Measurements from ENCODE around the gene PSEN1. TPM values are rescaled to one million over a fixed set of nuclear protein-coding genes. Genes with fewer than 3 reads are reported as not detected.

Gene PSEN1
- total and polyA plus RNA-seq, 5 donors, result 12.8 to 32.0 (median 28.5) TPM

GRCh38 chr14:73125746-73126145 lies 10.6 kb upstream of the PSEN1 start:
- no peak overlapping the region for H3K4me3 ChIP-seq (ENCODE audit: low read length)
- ATAC-seq, result no peak
- H3K9me3 ChIP-seq (ENCODE audit: control insufficient read depth, low read length), result no peaks in the 10 kb centered on the region
- DNase-seq, result no peak
- no peaks in the 10 kb centered on the region for H3K4me1 ChIP-seq (ENCODE audit: control insufficient read depth, insufficient read depth, low read length)
- H3K27ac ChIP-seq (ENCODE audit: low read length), result no peak overlapping the region
- intact Hi-C loops (cut with DNase I), result no loop called here
- H3K27me3 ChIP-seq (ENCODE audit: control insufficient read depth, insufficient read depth), result no peaks in the 10 kb centered on the region
- WGBS, result 66% methylated on average over 3 of the region's 3 CpGs

- no peak overlapping the region for H3K27ac ChIP-seq (ENCODE audit: low read length)
- no peaks in the 10 kb centered on the region for H3K27me3 ChIP-seq (ENCODE audit: control insufficient read depth, insufficient read depth)
- no peaks in the 10 kb centered on the region for H3K9me3 ChIP-seq (ENCODE audit: control insufficient read depth, low read length)
- ATAC-seq (no peak), DNase-seq (no peak)
- peaks cover 5% of the 10 kb centered on the region for H3K4me1 ChIP-seq (ENCODE audit: control insufficient read depth, insufficient read depth, low read length)
- intact Hi-C loops (cut with DNase I), result no loop called here
- WGBS, result 95% methylated on average over 3 of the region's 3 CpGs
- H3K4me3 ChIP-seq (ENCODE audit: low read length), result no peak overlapping the region
Observed at GRCh38 chr14:73133795-73134194, 2.5 kb upstream of the PSEN1 start.

GRCh38 chr14:73136085-73136386 lies 271 bp upstream of the PSEN1 start:
- no peak for DNase-seq
- Histone ChIP-seq H3K4me1 (ENCODE audit: control insufficient read depth, insufficient read depth, low read length) (peaks cover 5% of the 10 kb centered on the region), H3K27ac (ENCODE audit: low read length) (no peak overlapping the region), H3K4me3 (ENCODE audit: low read length) (peak overlapping the region; percentile 78), H3K9me3 (ENCODE audit: control insufficient read depth, low read length) (no peaks in the 10 kb centered on the region), H3K27me3 (ENCODE audit: control insufficient read depth, insufficient read depth) (no peaks in the 10 kb centered on the region)
- intact Hi-C loops (cut with DNase I), result no loop called here
- 3% methylated on average over 16 of the region's 16 CpGs for WGBS
- ATAC-seq, result no peak

GRCh38 chr14:73140811-73141323 lies 4.6 kb downstream of the PSEN1 start:
- ATAC-seq (no peak), DNase-seq (no peak)
- Histone ChIP-seq H3K27ac (ENCODE audit: low read length) (no peak overlapping the region), H3K4me3 (ENCODE audit: low read length) (no peak overlapping the region), H3K4me1 (ENCODE audit: control insufficient read depth, insufficient read depth, low read length) (peaks cover 10% of the 10 kb centered on the region), H3K9me3 (ENCODE audit: control insufficient read depth, low read length) (no peaks in the 10 kb centered on the region), H3K27me3 (ENCODE audit: control insufficient read depth, insufficient read depth) (no peaks in the 10 kb centered on the region)
- 96% methylated on average over 1 of the region's 1 CpG for WGBS
- intact Hi-C loops (cut with DNase I), result no loop called here

GRCh38 chr14:73142216-73142615 lies 5.9 kb downstream of the PSEN1 start:
- no peaks in the 10 kb centered on the region for H3K27me3 ChIP-seq (ENCODE audit: control insufficient read depth, insufficient read depth)
- ATAC-seq, result no peak
- H3K9me3 ChIP-seq (ENCODE audit: control insufficient read depth, low read length), result no peaks in the 10 kb centered on the region
- H3K4me1 ChIP-seq (ENCODE audit: control insufficient read depth, insufficient read depth, low read length), result peaks cover 10% of the 10 kb centered on the region
- DNase-seq, result no peak
- 81% methylated on average over 2 of the region's 2 CpGs for WGBS
- H3K4me3 ChIP-seq (ENCODE audit: low read length), result no peak overlapping the region
- no peak overlapping the region for H3K27ac ChIP-seq (ENCODE audit: low read length)
- intact Hi-C loops (cut with DNase I), result no loop called here

- Histone ChIP-seq H3K27ac (ENCODE audit: low read length) (no peak overlapping the region), H3K9me3 (ENCODE audit: control insufficient read depth, low read length) (no peaks in the 10 kb centered on the region), H3K27me3 (ENCODE audit: control insufficient read depth, insufficient read depth) (no peaks in the 10 kb centered on the region), H3K4me1 (ENCODE audit: control insufficient read depth, insufficient read depth, low read length) (peaks cover 5% of the 10 kb centered on the region), H3K4me3 (ENCODE audit: low read length) (no peak overlapping the region)
- DNase-seq (no peak), ATAC-seq (peak in 1 of 2 donors; percentile 18)
- intact Hi-C loops (cut with DNase I), result no loop called here
- WGBS, result 74% methylated on average over 5 of the region's 5 CpGs
Observed at GRCh38 chr14:73143003-73143402, 6.7 kb downstream of the PSEN1 start.

GRCh38 chr14:73143617-73144016 lies 7.3 kb downstream of the PSEN1 start:
- ATAC-seq, result no peak
- H3K27me3 ChIP-seq (ENCODE audit: control insufficient read depth, insufficient read depth), result no peaks in the 10 kb centered on the region

GRCh38 chr14:73145371-73145770 lies 9.1 kb downstream of the PSEN1 start:
- Histone ChIP-seq H3K4me3 (ENCODE audit: low read length) (no peak overlapping the region), H3K27me3 (ENCODE audit: control insufficient read depth, insufficient read depth) (no peaks in the 10 kb centered on the region), H3K27ac (ENCODE audit: low read length) (no peak overlapping the region), H3K4me1 (ENCODE audit: control insufficient read depth, insufficient read depth, low read length) (peaks cover 5% of the 10 kb centered on the region), H3K9me3 (ENCODE audit: control insufficient read depth, low read length) (no peaks in the 10 kb centered on the region)
- intact Hi-C loops (cut with DNase I), result no loop called here
- 90% methylated on average over 3 of the region's 3 CpGs for WGBS
- ATAC-seq, result no peak
- DNase-seq, result no peak

More at GRCh38 chr14:73143617-73144016, 7.3 kb downstream of the PSEN1 start:
- intact Hi-C loops (cut with DNase I), result no loop called here
- Histone ChIP-seq H3K9me3 (ENCODE audit: control insufficient read depth, low read length) (no peaks in the 10 kb centered on the region), H3K4me1 (ENCODE audit: control insufficient read depth, insufficient read depth, low read length) (peaks cover 5% of the 10 kb centered on the region), H3K4me3 (ENCODE audit: low read length) (no peak overlapping the region), H3K27ac (ENCODE audit: low read length) (no peak overlapping the region)
- WGBS, result 92% methylated on average over 3 of the region's 3 CpGs
- DNase-seq, result no peak

GRCh38 chr14:73146111-73146510 lies 9.8 kb downstream of the PSEN1 start:
- Histone ChIP-seq H3K4me3 (ENCODE audit: low read length) (no peak overlapping the region), H3K27me3 (ENCODE audit: control insufficient read depth, insufficient read depth) (no peaks in the 10 kb centered on the region), H3K9me3 (ENCODE audit: control insufficient read depth, low read length) (no peaks in the 10 kb centered on the region), H3K4me1 (ENCODE audit: control insufficient read depth, insufficient read depth, low read length) (peaks cover 5% of the 10 kb centered on the region), H3K27ac (ENCODE audit: low read length) (no peak overlapping the region)
- 81% methylated on average over 3 of the region's 3 CpGs for WGBS
- no peak for DNase-seq
- ATAC-seq, result no peak
- intact Hi-C loops (cut with DNase I), result no loop called here

- 94% methylated on average over 2 of the region's 2 CpGs for WGBS
- ATAC-seq (no peak), DNase-seq (no peak)
- H3K27me3 ChIP-seq (ENCODE audit: control insufficient read depth, insufficient read depth), result no peaks in the 10 kb centered on the region
- H3K4me1 ChIP-seq (ENCODE audit: control insufficient read depth, insufficient read depth, low read length), result no peaks in the 10 kb centered on the region
- H3K9me3 ChIP-seq (ENCODE audit: control insufficient read depth, low read length), result no peaks in the 10 kb centered on the region
- intact Hi-C loops (cut with DNase I), result no loop called here
- H3K27ac ChIP-seq (ENCODE audit: low read length), result no peak overlapping the region
- H3K4me3 ChIP-seq (ENCODE audit: low read length), result no peak overlapping the region
Observed at GRCh38 chr14:73149753-73150152, 13.4 kb downstream of the PSEN1 start.

GRCh38 chr14:73153272-73153671 lies 17.0 kb downstream of the PSEN1 start:
- no peaks in the 10 kb centered on the region for H3K4me1 ChIP-seq (ENCODE audit: control insufficient read depth, insufficient read depth, low read length)
- peak; percentile 26 to 48 for ATAC-seq

GRCh38 chr14:73162251-73162650 lies 25.9 kb downstream of the PSEN1 start:
- H3K27ac ChIP-seq (ENCODE audit: low read length), result no peak overlapping the region
- ATAC-seq, result no peak
- H3K27me3 ChIP-seq (ENCODE audit: control insufficient read depth, insufficient read depth), result no peaks in the 10 kb centered on the region
- 90% methylated on average over 11 of the region's 11 CpGs for WGBS
- H3K4me1 ChIP-seq (ENCODE audit: control insufficient read depth, insufficient read depth, low read length), result no peaks in the 10 kb centered on the region
- no peak overlapping the region for H3K4me3 ChIP-seq (ENCODE audit: low read length)
- no peaks in the 10 kb centered on the region for H3K9me3 ChIP-seq (ENCODE audit: control insufficient read depth, low read length)
- intact Hi-C loops (cut with DNase I), result no loop called here
- no peak for DNase-seq

More at GRCh38 chr14:73153272-73153671, 17.0 kb downstream of the PSEN1 start:
- H3K9me3 ChIP-seq (ENCODE audit: control insufficient read depth, low read length), result no peaks in the 10 kb centered on the region
- H3K27me3 ChIP-seq (ENCODE audit: control insufficient read depth, insufficient read depth), result no peaks in the 10 kb centered on the region
- H3K27ac ChIP-seq (ENCODE audit: low read length), result no peak overlapping the region
- no peak overlapping the region for H3K4me3 ChIP-seq (ENCODE audit: low read length)
- no peak for DNase-seq
- intact Hi-C loops (cut with DNase I), result no loop called here

Data from right cardiac atrium (tissue), 5 donors.